ENCODE data around the gene ZNF184.
"Not testable (repeated sequence)": the region's sequence is repeated elsewhere in the genome, so short reads cannot be mapped to it uniquely, and the experiment has no call there.

ZNF184 gene

GRCh38 chr6:27424851-27425250, 48.1 kb downstream of the ZNF184 start:
- DNase-seq (ENCODE audit: low read depth): not testable (repeated sequence)

GRCh38 chr6:27422651-27423332, 50.1 kb downstream of the ZNF184 start:
- DNase-seq (ENCODE audit: low read depth): peak; percentile 24

GRCh38 chr6:27419363-27419762, 53.5 kb downstream of the ZNF184 start:
- DNase-seq (ENCODE audit: low read depth): no peak

- no peak for DNase-seq (ENCODE audit: low read depth)
These were observed 57.0 kb downstream of the ZNF184 start for GRCh38 chr6:27415898-27416297.

GRCh38 chr6:27414996-27415395, 57.9 kb downstream of the ZNF184 start:
- DNase-seq (ENCODE audit: low read depth): peak; percentile 4

- no peak for DNase-seq (ENCODE audit: low read depth)
These were observed 58.6 kb downstream of the ZNF184 start for GRCh38 chr6:27414300-27414699.

- no peak for DNase-seq (ENCODE audit: low read depth)
These were observed 65.6 kb downstream of the ZNF184 start for GRCh38 chr6:27407153-27407814.

GRCh38 chr6:27406085-27406484, 66.8 kb downstream of the ZNF184 start:
- DNase-seq (ENCODE audit: low read depth): no peak

GRCh38 chr6:27400877-27401642, 71.8 kb downstream of the ZNF184 start:
- DNase-seq (ENCODE audit: low read depth): no peak
